SK-N-DZ (cell line): Measurements from ENCODE around the gene TNFSF4.

Experiments
- DNase-seq: peaks from one replicate; pipeline ENCODE4 v3.0.0-alpha.2; 2015; ENCODE audit warnings: low spot score

The TNFSF4 gene

DNA sequence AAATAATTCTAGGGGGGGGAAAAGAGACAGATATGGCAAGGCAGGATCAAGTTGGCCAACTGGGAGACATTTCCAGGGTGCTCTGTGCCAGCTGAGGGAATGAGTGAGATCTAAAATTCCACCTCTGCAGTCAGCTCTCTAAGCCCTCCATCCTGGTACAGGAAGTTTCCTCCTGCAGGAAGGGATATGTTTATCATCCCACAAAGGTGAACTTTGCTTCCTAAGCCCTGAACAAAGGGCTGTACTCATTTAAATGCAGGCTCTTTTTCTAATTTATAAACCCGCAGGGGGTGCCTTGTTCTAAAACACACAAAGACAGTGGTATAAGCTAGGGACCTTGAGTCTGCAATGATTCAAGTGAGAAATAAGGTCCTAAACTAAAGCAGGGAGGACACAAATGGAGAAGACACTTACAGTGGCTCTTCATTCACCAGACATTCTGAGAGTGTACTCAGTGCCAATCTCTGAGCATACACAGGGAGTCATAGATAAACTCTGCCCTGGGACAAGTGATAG is 3.6 kb upstream of the TNFSF4 start:
- DNase-seq: no peak

GRCh38 chr1:173210283-173210682 is 3.2 kb upstream of the TNFSF4 start:
- no peak for DNase-seq

DNA sequence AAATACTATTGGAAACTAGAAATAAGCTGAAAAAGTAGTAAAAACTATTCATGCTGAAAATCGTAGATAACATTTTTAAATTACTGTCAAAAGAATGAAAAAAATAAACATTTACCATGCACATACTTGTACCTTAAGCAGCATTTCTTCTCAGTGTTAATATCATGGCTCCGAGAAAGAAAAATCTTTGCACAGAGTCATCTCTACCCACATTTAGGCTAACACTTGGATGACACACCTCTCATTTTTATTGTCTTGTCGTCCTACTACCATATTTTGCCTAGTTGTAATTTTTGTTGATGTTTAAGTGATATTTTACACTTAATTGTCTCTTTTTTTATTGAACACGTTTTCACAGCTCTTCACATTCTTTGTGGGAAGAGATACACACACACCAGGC is 1.7 kb upstream of the TNFSF4 start:
- no peak for DNase-seq

- no peak for DNase-seq
These were observed 1.0 kb upstream of the TNFSF4 start for GRCh38 chr1:173208146-173208545.

DNA sequence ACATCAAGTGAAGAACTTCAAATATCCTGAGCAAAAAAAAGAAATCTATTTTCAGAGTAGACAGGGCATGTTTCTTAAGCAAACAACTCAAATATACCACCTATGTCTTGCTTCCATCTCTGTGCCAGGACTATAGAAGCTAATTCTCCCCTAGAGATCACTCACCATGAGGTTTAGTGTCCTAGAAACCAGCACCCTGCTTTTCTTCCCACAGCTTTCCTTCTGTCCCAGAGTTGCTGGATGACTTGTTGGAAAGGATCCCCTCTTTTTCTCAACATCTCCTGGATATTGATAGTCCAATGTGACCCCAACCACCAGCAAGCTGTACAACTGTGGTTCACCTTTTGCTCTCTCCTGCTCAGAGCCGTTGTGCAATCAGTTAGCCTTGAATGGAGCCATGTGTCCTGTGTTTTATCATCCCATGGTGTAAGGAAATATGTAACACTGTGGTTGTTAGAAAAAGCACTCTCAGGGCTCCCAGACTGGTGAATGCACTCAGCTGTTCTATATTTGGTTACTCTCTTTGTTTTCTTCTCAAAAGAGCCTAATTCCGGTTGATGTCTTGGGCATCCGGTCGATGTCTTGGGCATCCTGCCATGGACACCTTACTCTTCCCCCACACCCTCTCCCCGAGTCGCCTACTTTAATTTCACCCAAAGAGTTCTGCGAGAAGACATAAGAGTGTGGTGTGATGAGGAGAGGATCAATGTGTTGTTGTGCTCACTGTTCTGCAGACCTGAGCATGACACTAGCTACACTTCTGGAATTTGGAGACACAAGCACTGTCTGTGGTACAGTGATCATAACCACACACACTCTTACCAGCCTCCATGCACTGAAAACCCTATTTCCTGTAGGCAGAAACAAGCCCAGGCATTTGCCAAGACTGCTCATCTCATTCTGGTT is 1.7 kb downstream of the TNFSF4 start:
- no peak for DNase-seq

GRCh38 chr1:173204693-173205092 is 2.4 kb downstream of the TNFSF4 start:
- no peak for DNase-seq

- peak; percentile 7 for DNase-seq
These were observed 4.5 kb downstream of the TNFSF4 start for GRCh38 chr1:173202424-173203145.

DNA sequence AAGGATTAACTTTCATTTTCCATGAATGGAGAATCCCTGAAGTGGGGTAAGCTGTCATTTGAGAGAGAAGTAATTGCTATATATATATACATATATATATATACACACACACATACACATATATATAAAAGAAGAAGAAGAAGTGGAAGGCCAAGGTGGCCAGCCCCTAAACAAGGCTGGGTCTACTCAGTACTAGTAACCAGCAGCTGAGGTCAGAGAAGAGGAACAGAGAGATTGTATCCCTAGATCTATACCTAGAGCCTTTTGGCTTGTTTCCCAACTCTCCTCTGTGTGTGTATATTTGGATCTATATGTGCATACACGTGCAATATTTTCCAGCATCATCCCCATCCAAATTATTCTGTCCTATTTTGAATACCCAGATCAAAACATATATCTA is 5.2 kb downstream of the TNFSF4 start:
- DNase-seq: no peak

- DNase-seq: no peak
These were observed 11.5 kb downstream of the TNFSF4 start for GRCh38 chr1:173195596-173196088.

GRCh38 chr1:173193639-173194038 is 13.5 kb downstream of the TNFSF4 start:
- no peak for DNase-seq

DNA sequence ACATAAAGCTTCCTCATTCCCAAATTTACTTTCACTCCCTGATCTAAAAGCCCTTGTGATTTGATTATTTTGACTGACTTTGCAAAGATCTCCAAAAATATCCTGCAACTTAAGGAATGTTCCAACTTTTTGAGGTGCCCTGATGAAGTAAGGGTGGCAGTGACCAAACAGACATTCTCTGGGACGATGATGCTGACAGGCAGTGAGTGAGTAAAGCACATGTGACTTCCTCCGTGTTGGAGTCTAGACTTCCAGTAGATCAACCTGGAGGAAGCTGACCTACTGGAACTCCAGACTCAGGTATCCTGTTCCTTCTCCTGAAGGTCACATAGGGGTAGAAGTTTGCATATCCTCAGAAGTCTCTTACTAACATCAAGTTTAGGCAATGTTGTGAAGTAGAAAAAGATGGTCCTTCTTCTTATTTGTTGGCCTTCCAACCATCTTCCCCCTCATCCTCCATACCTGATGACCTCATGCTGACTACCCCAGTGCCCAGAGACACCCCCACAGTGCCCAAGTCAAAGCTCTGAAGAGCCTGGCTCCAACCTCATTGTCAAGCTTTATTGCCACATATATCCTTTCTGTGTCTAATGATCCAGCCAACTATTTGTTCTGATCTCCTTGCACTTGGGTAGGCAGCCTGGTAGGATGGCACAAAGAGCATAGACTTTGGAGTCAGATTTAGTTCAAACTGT is 16.0 kb downstream of the TNFSF4 start:
- DNase-seq: no peak

- no peak for DNase-seq
These were observed 16.8 kb downstream of the TNFSF4 start for GRCh38 chr1:173190101-173190936.

GRCh38 chr1:173187671-173188237 is 19.4 kb downstream of the TNFSF4 start:
- no peak for DNase-seq

DNA sequence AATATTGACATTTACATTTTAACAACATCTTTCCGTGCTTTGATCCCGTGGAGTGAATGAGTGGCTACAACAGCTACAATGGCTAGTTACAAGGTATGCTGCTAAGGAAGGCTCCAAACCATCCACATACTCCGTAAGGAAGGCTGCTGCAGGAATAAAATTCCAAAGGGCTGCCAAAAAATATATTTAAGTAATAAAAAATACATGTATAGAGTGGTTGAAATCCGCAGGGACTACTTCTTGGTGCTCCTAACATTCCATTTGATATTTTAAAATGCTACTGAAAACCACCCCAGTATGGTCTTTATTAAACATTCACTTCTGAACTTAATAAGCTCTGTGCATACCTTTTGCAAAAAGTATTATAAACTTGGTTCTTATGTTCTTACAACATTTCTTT is 25.3 kb downstream of the TNFSF4 start:
- no peak for DNase-seq

GRCh38 chr1:173176246-173176645 is 30.9 kb downstream of the TNFSF4 start:
- DNase-seq: no peak

GRCh38 chr1:173175514-173176145 is 31.5 kb downstream of the TNFSF4 start:
- no peak for DNase-seq

GRCh38 chr1:173173388-173173787 is 33.7 kb downstream of the TNFSF4 start:
- DNase-seq: no peak

DNA sequence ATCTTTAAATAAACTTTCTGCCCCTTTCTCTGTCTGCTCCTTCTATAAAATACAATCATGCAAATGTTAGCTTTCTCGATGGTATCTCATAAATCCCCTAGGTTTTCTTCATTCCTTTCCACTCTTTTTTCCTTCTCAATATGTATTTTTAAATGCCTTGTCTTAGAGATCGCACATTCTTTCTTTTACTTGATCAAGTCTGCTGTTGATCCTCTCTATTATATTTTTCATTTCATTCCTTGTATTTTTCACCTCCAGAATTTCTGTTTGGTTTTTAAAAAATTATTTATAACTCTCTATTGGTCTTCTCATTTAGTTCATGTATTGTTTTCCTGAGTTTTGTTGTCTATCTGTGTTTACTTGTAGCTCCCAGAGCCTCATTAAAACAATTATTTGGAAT is 36.0 kb downstream of the TNFSF4 start:
- DNase-seq: no peak

DNA sequence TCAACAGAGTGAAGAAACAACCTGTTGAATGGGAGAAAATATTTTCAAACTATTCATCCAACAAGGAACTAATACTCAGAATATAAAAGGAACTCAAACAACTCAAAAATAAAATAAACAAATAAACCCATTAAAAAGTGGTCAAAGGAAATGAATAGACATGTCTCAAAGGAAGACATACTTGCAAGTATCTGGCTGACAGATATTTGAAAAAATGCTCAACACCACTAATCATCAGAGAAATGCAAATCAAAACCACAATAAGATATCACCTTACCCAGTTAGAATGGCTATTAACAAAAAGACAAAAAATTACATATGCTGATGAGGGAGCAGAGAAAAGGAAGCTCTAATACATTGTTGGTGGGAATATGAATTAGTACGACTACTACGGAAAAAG is 38.2 kb downstream of the TNFSF4 start:
- DNase-seq: no peak

DNA sequence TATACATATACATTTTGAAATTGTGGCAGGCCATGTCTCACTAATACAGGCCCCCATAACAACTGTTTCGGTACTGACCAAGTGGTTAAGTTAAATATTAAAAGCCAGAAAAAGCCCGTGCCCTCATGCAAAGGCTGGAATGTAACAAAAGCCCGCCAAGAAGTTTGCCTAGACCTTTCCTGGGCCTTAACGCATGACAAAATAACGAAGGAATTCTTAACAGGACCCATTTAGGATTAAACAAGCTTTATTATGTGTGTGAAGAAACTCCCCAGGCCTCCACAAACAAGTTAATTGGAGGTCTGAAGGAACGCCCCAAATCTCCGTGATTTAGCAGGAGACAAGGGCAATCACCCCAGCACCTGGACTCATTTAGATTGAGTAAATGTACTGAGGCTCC is 42.4 kb downstream of the TNFSF4 start:
- no peak for DNase-seq
